ENCODE data around the gene CASKIN1. TPM values are rescaled to one million over a fixed set of nuclear protein-coding genes. Genes with fewer than 3 reads are reported as not detected.

Gene CASKIN1
- total and polyA plus RNA-seq, 4 donors, result 10.4 to 86.2 (median 56.2) TPM

Small RNA genes within 50 kb of the gene (small RNA-seq; reads per million reads assigned to genes)
- gene MIR3180-5 (ENCODE audit: low replicate concordance) (not detected), gene MIR4516 (ENCODE audit: low replicate concordance) (not detected), gene RF00019 (ENCODE audit: low replicate concordance) (not detected), gene SNORD60 (ENCODE audit: low replicate concordance) (not detected)

Other genes starting within 250 kb of the CASKIN1 start
- under 1 TPM in 1 of 2 donors, not detected in 1; 0.06 TPM for gene RPL3L, start 241.9 kb downstream of the CASKIN1 start, total RNA-seq
- gene RPL3L, start 241.9 kb downstream of the CASKIN1 start, polyA plus RNA-seq (ENCODE audit: insufficient read length in 2 of 2), result under 1 TPM in 1 of 2 donors, not detected in 1; 0.32 TPM
- gene NDUFB10, start 237.1 kb downstream of the CASKIN1 start, total RNA-seq, result 100 to 1,000 TPM in 1 of 2 donors, 10 to 100 TPM in 1; 78.7 to 146 TPM
- 100 to 1,000 TPM; 170 to 178 TPM for gene NDUFB10, start 237.1 kb downstream of the CASKIN1 start, polyA plus RNA-seq (ENCODE audit: insufficient read length in 2 of 2)
- gene RPS2, start 231.8 kb downstream of the CASKIN1 start, total RNA-seq, result 1,000 to 10,000 TPM in 1 of 2 donors, 100 to 1,000 TPM in 1; 682 to 1,440 TPM
- 1,000 to 10,000 TPM; 1,742 to 1,957 TPM for gene RPS2, start 231.8 kb downstream of the CASKIN1 start, polyA plus RNA-seq (ENCODE audit: insufficient read length in 2 of 2)
- not detected for gene RNF151, start 229.7 kb downstream of the CASKIN1 start, total RNA-seq
- gene RNF151, start 229.7 kb downstream of the CASKIN1 start, polyA plus RNA-seq (ENCODE audit: insufficient read length in 2 of 2), result not detected
- 10 to 100 TPM; 12.9 to 31.4 TPM for gene TBL3, start 224.6 kb downstream of the CASKIN1 start, total RNA-seq
- 10 to 100 TPM; 32.1 to 39.0 TPM for gene TBL3, start 224.6 kb downstream of the CASKIN1 start, polyA plus RNA-seq (ENCODE audit: insufficient read length in 2 of 2)
- gene NOXO1, start 215.1 kb downstream of the CASKIN1 start, total RNA-seq, result under 1 TPM; 0.40 to 0.72 TPM
- 1 to 10 TPM; 1.6 to 1.7 TPM for gene NOXO1, start 215.1 kb downstream of the CASKIN1 start, polyA plus RNA-seq (ENCODE audit: insufficient read length in 2 of 2)
- 10 to 100 TPM in 1 of 2 donors, 1 to 10 TPM in 1; 7.2 to 24.3 TPM for gene GFER, start 212.4 kb downstream of the CASKIN1 start, total RNA-seq
- gene GFER, start 212.4 kb downstream of the CASKIN1 start, polyA plus RNA-seq (ENCODE audit: insufficient read length in 2 of 2), result 10 to 100 TPM; 34.0 to 36.1 TPM
- gene SYNGR3, start 206.6 kb downstream of the CASKIN1 start, total RNA-seq, result 10 to 100 TPM; 20.1 to 71.0 TPM
- gene SYNGR3, start 206.6 kb downstream of the CASKIN1 start, polyA plus RNA-seq (ENCODE audit: insufficient read length in 2 of 2), result 100 to 1,000 TPM; 109 to 111 TPM
- 1 to 10 TPM; 5.4 to 8.2 TPM for gene ZNF598, start 186.8 kb downstream of the CASKIN1 start, total RNA-seq
- gene ZNF598, start 186.8 kb downstream of the CASKIN1 start, polyA plus RNA-seq (ENCODE audit: insufficient read length in 2 of 2), result 10 to 100 TPM; 28.8 to 31.7 TPM
- 1 to 10 TPM in 1 of 2 donors, under 1 TPM in 1; 0.20 to 2.3 TPM for gene NPW, start 176.8 kb downstream of the CASKIN1 start, total RNA-seq
- gene NPW, start 176.8 kb downstream of the CASKIN1 start, polyA plus RNA-seq (ENCODE audit: insufficient read length in 2 of 2), result 1 to 10 TPM in 1 of 2 donors, under 1 TPM in 1; 0.49 to 4.9 TPM
- 10 to 100 TPM; 25.6 to 52.0 TPM for gene NHERF2, start 169.7 kb downstream of the CASKIN1 start, total RNA-seq
- 10 to 100 TPM; 83.5 to 95.7 TPM for gene NHERF2, start 169.7 kb downstream of the CASKIN1 start, polyA plus RNA-seq (ENCODE audit: insufficient read length in 2 of 2)
- gene NTHL1, start 148.8 kb downstream of the CASKIN1 start, total RNA-seq, result 10 to 100 TPM; 19.7 to 42.1 TPM
- 10 to 100 TPM; 34.3 to 40.1 TPM for gene NTHL1, start 148.8 kb downstream of the CASKIN1 start, polyA plus RNA-seq (ENCODE audit: insufficient read length in 2 of 2)
- 10 to 100 TPM; 39.6 to 65.8 TPM for gene TSC2, start 148.6 kb downstream of the CASKIN1 start, total RNA-seq
- 100 to 1,000 TPM; 168 to 231 TPM for gene TSC2, start 148.6 kb downstream of the CASKIN1 start, polyA plus RNA-seq (ENCODE audit: insufficient read length in 2 of 2)
- 10 to 100 TPM; 68.1 to 86.2 TPM for gene PKD1, start 60.7 kb downstream of the CASKIN1 start, total RNA-seq
- 100 to 1,000 TPM; 201 to 289 TPM for gene PKD1, start 60.7 kb downstream of the CASKIN1 start, polyA plus RNA-seq (ENCODE audit: insufficient read length in 2 of 2)
- 1 to 10 TPM; 6.6 to 8.2 TPM for gene RAB26, start 48.0 kb downstream of the CASKIN1 start, total RNA-seq
- gene RAB26, start 48.0 kb downstream of the CASKIN1 start, polyA plus RNA-seq (ENCODE audit: insufficient read length in 2 of 2), result 10 to 100 TPM; 26.8 to 29.8 TPM
- 10 to 100 TPM; 20.4 to 43.1 TPM for gene TRAF7, start 40.8 kb downstream of the CASKIN1 start, total RNA-seq
- gene TRAF7, start 40.8 kb downstream of the CASKIN1 start, polyA plus RNA-seq (ENCODE audit: insufficient read length in 2 of 2), result 10 to 100 TPM; 59.7 to 62.6 TPM
- 10 to 100 TPM; 10.6 to 29.2 TPM for gene MLST8, start 8.8 kb upstream of the CASKIN1 start, total RNA-seq
- 10 to 100 TPM; 76.6 to 80.9 TPM for gene MLST8, start 8.8 kb upstream of the CASKIN1 start, polyA plus RNA-seq (ENCODE audit: insufficient read length in 2 of 2)
- 10 to 100 TPM in 1 of 2 donors, 1 to 10 TPM in 1; 5.2 to 13.3 TPM for gene BRICD5, start 14.3 kb upstream of the CASKIN1 start, total RNA-seq
- 10 to 100 TPM; 21.7 to 30.5 TPM for gene BRICD5, start 14.3 kb upstream of the CASKIN1 start, polyA plus RNA-seq (ENCODE audit: insufficient read length in 2 of 2)
- gene PGP, start 18.2 kb upstream of the CASKIN1 start, total RNA-seq, result 10 to 100 TPM; 15.9 to 16.9 TPM
- 10 to 100 TPM; 26.7 to 35.7 TPM for gene PGP, start 18.2 kb upstream of the CASKIN1 start, polyA plus RNA-seq (ENCODE audit: insufficient read length in 2 of 2)
- gene E4F1, start 27.0 kb upstream of the CASKIN1 start, total RNA-seq, result 10 to 100 TPM; 18.0 to 29.2 TPM
- 10 to 100 TPM; 29.7 to 31.9 TPM for gene E4F1, start 27.0 kb upstream of the CASKIN1 start, polyA plus RNA-seq (ENCODE audit: insufficient read length in 2 of 2)
- 1 to 10 TPM; 1.9 to 2.6 TPM for gene DNASE1L2, start 39.8 kb upstream of the CASKIN1 start, total RNA-seq
- 1 to 10 TPM; 5.2 to 6.1 TPM for gene DNASE1L2, start 39.8 kb upstream of the CASKIN1 start, polyA plus RNA-seq (ENCODE audit: insufficient read length in 2 of 2)
- 10 to 100 TPM; 18.8 to 52.6 TPM for gene ECI1, start 55.0 kb upstream of the CASKIN1 start, total RNA-seq
- 10 to 100 TPM; 55.3 to 58.9 TPM for gene ECI1, start 55.0 kb upstream of the CASKIN1 start, polyA plus RNA-seq (ENCODE audit: insufficient read length in 2 of 2)
- 100 to 1,000 TPM in 1 of 2 donors, 10 to 100 TPM in 1; 72.7 to 109 TPM for gene RNPS1, start 71.5 kb upstream of the CASKIN1 start, total RNA-seq
- 100 to 1,000 TPM; 265 to 285 TPM for gene RNPS1, start 71.5 kb upstream of the CASKIN1 start, polyA plus RNA-seq (ENCODE audit: insufficient read length in 2 of 2)
- 10 to 100 TPM; 34.3 to 61.0 TPM for gene ABCA3, start 144.1 kb upstream of the CASKIN1 start, total RNA-seq
- gene ABCA3, start 144.1 kb upstream of the CASKIN1 start, polyA plus RNA-seq (ENCODE audit: insufficient read length in 2 of 2), result 10 to 100 TPM; 87.9 to 88.5 TPM
- gene CCNF, start 232.8 kb upstream of the CASKIN1 start, total RNA-seq, result 1 to 10 TPM; 7.6 to 8.9 TPM
- gene CCNF, start 232.8 kb upstream of the CASKIN1 start, polyA plus RNA-seq (ENCODE audit: insufficient read length in 2 of 2), result 10 to 100 TPM; 10.4 to 11.6 TPM

Measured in spinal cord (tissue), 4 donors.